Left ventricle myocardium inferior (tissue), 1 donor: ENCODE measurements around the gene EIF4G1. TPM values are rescaled to one million over a fixed set of nuclear protein-coding genes. Genes with fewer than 3 reads are reported as not detected.

Source experiments
- DNase-seq: peaks from one replicate; pipeline ENCODE4 v3.0.0-alpha.2; 2020
- H3K27ac ChIP-seq: fragments of 200-600 bp; replicated peaks from 2 replicates; pipeline ENCODE4 v1.8.0; 2021
- H3K27me3 ChIP-seq: fragments of 200-600 bp; 2 replicates; pipeline ENCODE4 v1.8.0; 2021; ENCODE audit warnings: low read depth
- H3K36me3 ChIP-seq: fragments of 200-600 bp; 2 replicates; pipeline ENCODE4 v1.8.0; 2021
- H3K4me1 ChIP-seq: fragments of 200-600 bp; 2 replicates; pipeline ENCODE4 v1.8.0; 2021
- H3K4me3 ChIP-seq: fragments of 200-600 bp; 2 replicates; pipeline ENCODE4 v1.8.0; 2021; ENCODE audit warnings: mild to moderate bottlenecking, moderate library complexity
- H3K9me3 ChIP-seq: fragments of 200-600 bp; replicated peaks from 2 replicates; pipeline ENCODE4 v1.8.0; 2021
- CTCF ChIP-seq: fragments of 200-600 bp; IDR thresholded peaks from 2 replicates; pipeline ENCODE4 v1.8.0; 2021; ENCODE audit warnings: antibody characterized with exemption, mild to moderate bottlenecking, borderline replicate concordance
- intact Hi-C: fragments of 100-400 bp; cut with micrococcal nuclease; formaldehyde crosslinking; loops from one replicate; pipeline ENCODE4 v1.11.0; 2022
- total RNA-seq: library from RNA; stranded (reverse); fragmentation: NEBNext Ultra II Directional; extraction: Animal tissue kit (Norgen Biotek cat#: 25700); gene quantifications from one replicate; pipeline ENCODE4 v1.2.1, GENCODE V29; 2021
- donor health status: DM: no; HTN: yes; CAD: no; lungs with severe emphysema.

The EIF4G1 gene
- total RNA-seq, 1 donor from 2014 or later: 224 TPM

- H3K4me3 ChIP-seq: peak overlapping the region; percentile 83
- peaks cover 36% of the 10 kb centered on the region for H3K36me3 ChIP-seq
- no peaks in the 10 kb centered on the region for H3K9me3 ChIP-seq
- TF ChIP-seq CTCF: no peak
- intact Hi-C loops: no loop called here
- peaks cover 71% of the 10 kb centered on the region for H3K4me1 ChIP-seq
- no peaks in the 10 kb centered on the region for H3K27me3 ChIP-seq
- H3K27ac ChIP-seq: peak overlapping the region; percentile 98
- no peak for DNase-seq
Measured at GRCh38 chr3:184316792-184317191, 2.4 kb downstream of the EIF4G1 start.

- DNase-seq: no peak
- intact Hi-C loops: no loop called here
- Histone ChIP-seq H3K27ac (peak overlapping the region; percentile 92), H3K9me3 (no peaks in the 10 kb centered on the region), H3K36me3 (peaks cover 40% of the 10 kb centered on the region), H3K4me3 (peak overlapping the region; percentile 83), H3K4me1 (peaks cover 75% of the 10 kb centered on the region), H3K27me3 (no peaks in the 10 kb centered on the region)
- TF ChIP-seq CTCF: no peak
Measured at GRCh38 chr3:184317201-184317600, 2.8 kb downstream of the EIF4G1 start.

GRCh38 chr3:184320104-184320445 is 5.7 kb downstream of the EIF4G1 start:
- Histone ChIP-seq H3K4me1 (peaks cover 91% of the 10 kb centered on the region), H3K27me3 (no peaks in the 10 kb centered on the region), H3K36me3 (peaks cover 69% of the 10 kb centered on the region), H3K4me3 (peak overlapping the region; percentile 56), H3K9me3 (no peaks in the 10 kb centered on the region), H3K27ac (peak overlapping the region; percentile 92)
- intact Hi-C loops: no loop called here
- peak; percentile 97 for DNase-seq
- TF ChIP-seq CTCF: no peak

GRCh38 chr3:184321666-184322065 is 7.3 kb downstream of the EIF4G1 start:
- H3K4me1 ChIP-seq: peaks cover 75% of the 10 kb centered on the region
- peak overlapping the region; percentile 92 for H3K27ac ChIP-seq
- H3K27me3 ChIP-seq: no peaks in the 10 kb centered on the region
- no peaks in the 10 kb centered on the region for H3K9me3 ChIP-seq
- DNase-seq: no peak
- H3K36me3 ChIP-seq: peaks cover 85% of the 10 kb centered on the region
- TF ChIP-seq CTCF: no peak
- intact Hi-C loops: no loop called here
- H3K4me3 ChIP-seq: no peak overlapping the region

GRCh38 chr3:184322731-184323487 is 8.5 kb downstream of the EIF4G1 start:
- no peaks in the 10 kb centered on the region for H3K9me3 ChIP-seq
- DNase-seq: no peak
- intact Hi-C loops: no loop called here
- H3K36me3 ChIP-seq: peaks cover 85% of the 10 kb centered on the region
- peaks cover 62% of the 10 kb centered on the region for H3K4me1 ChIP-seq
- no peak for TF ChIP-seq CTCF
- no peaks in the 10 kb centered on the region for H3K27me3 ChIP-seq
- no peak overlapping the region for H3K4me3 ChIP-seq
- peak overlapping the region; percentile 92 for H3K27ac ChIP-seq
